HEK293 (cell line): ENCODE results near the gene ICAM4.

Experiments used
- CTCF ChIP-seq: fragments of 450-650 bp; formaldehyde crosslinking; IDR thresholded peaks from 2 replicates; pipeline ENCODE4 v1.5.1; 2016; ENCODE audit warnings: missing biosample characterization, missing genetic modification characterization
- EGR2 ChIP-seq: fragments of 450-650 bp; formaldehyde crosslinking; IDR thresholded peaks from 2 replicates; pipeline ENCODE4 v1.5.1; 2016; ENCODE audit warnings: low read depth, missing biosample characterization, missing genetic modification characterization
- GFI1B ChIP-seq: fragments of 450-650 bp; formaldehyde crosslinking; IDR thresholded peaks from 2 replicates; pipeline ENCODE4 v1.5.1; 2016; ENCODE audit warnings: missing biosample characterization, missing genetic modification characterization
- HOXD13 ChIP-seq: sonication (generic); formaldehyde crosslinking; IDR thresholded peaks from 2 replicates; pipeline ENCODE4 v1.8.0; 2022; ENCODE audit warnings: missing genetic modification reagents, borderline replicate concordance
- KLF8 ChIP-seq: fragments of 450-650 bp; formaldehyde crosslinking; IDR thresholded peaks from 2 replicates; pipeline ENCODE4 v1.5.1; 2016; ENCODE audit warnings: missing biosample characterization, missing genetic modification characterization
- OVOL3 ChIP-seq: fragments of 450-650 bp; formaldehyde crosslinking; IDR thresholded peaks from 2 replicates; pipeline ENCODE4 v1.5.1; 2016; ENCODE audit warnings: missing biosample characterization, missing genetic modification characterization
- PRDM1 ChIP-seq: fragments of 450-650 bp; formaldehyde crosslinking; IDR thresholded peaks from 2 replicates; pipeline ENCODE4; 2016; ENCODE audit warnings: missing biosample characterization, missing genetic modification characterization
- TRIM28 ChIP-seq: IDR thresholded peaks from 2 replicates; pipeline ENCODE4 v1.6.1; 2011; ENCODE audit warnings: low read length, control low read depth, borderline replicate concordance
- ZBTB1 ChIP-seq: fragments of 450-650 bp; formaldehyde crosslinking; IDR thresholded peaks from 2 replicates; pipeline ENCODE4 v1.5.1; 2016; ENCODE audit warnings: missing biosample characterization, missing genetic modification characterization
- ZBTB21 ChIP-seq: fragments of 450-650 bp; formaldehyde crosslinking; IDR thresholded peaks from 2 replicates; pipeline ENCODE4 v1.5.1; 2017; ENCODE audit warnings: missing biosample characterization, missing genetic modification characterization
- ZBTB6 ChIP-seq: fragments of 450-650 bp; formaldehyde crosslinking; IDR thresholded peaks from 2 replicates; pipeline ENCODE4 v1.5.1; 2017; ENCODE audit warnings: missing biosample characterization, missing genetic modification characterization
- ZNF132 ChIP-seq: fragments of 450-650 bp; formaldehyde crosslinking; IDR thresholded peaks from 2 replicates; pipeline ENCODE4 v1.5.1; 2017; ENCODE audit warnings: missing biosample characterization, missing genetic modification characterization, borderline replicate concordance
- ZNF169 ChIP-seq: fragments of 450-650 bp; formaldehyde crosslinking; IDR thresholded peaks from 2 replicates; pipeline ENCODE4 v1.5.1; 2016; ENCODE audit warnings: missing biosample characterization, missing genetic modification characterization
- ZNF184 ChIP-seq: fragments of 450-650 bp; IDR thresholded peaks from 2 replicates; pipeline ENCODE4 v1.5.1; 2018; ENCODE audit warnings: missing biosample characterization, mild to moderate bottlenecking, missing genetic modification characterization
- ZNF214 ChIP-seq: fragments of 450-650 bp; formaldehyde crosslinking; IDR thresholded peaks from 2 replicates; pipeline ENCODE4 v1.5.1; 2017; ENCODE audit warnings: missing biosample characterization, mild to moderate bottlenecking, missing genetic modification characterization, borderline replicate concordance
- ZNF221 ChIP-seq: fragments of 450-650 bp; formaldehyde crosslinking; IDR thresholded peaks from 2 replicates; pipeline ENCODE4 v1.5.1; 2017; ENCODE audit warnings: missing biosample characterization, missing genetic modification characterization, borderline replicate concordance
- ZNF23 ChIP-seq: fragments of 450-650 bp; formaldehyde crosslinking; IDR thresholded peaks from 2 replicates; pipeline ENCODE4 v1.5.1; 2016; ENCODE audit warnings: missing biosample characterization, missing genetic modification characterization, borderline replicate concordance
- ZNF239 ChIP-seq: fragments of 450-650 bp; formaldehyde crosslinking; IDR thresholded peaks from 2 replicates; pipeline ENCODE4 v1.5.1; 2016; ENCODE audit warnings: missing biosample characterization, missing genetic modification characterization
- ZNF266 ChIP-seq: fragments of 450-650 bp; formaldehyde crosslinking; IDR thresholded peaks from 2 replicates; pipeline ENCODE4 v1.5.1; 2016; ENCODE audit warnings: missing biosample characterization, missing genetic modification characterization, low read depth
- ZNF274 ChIP-seq, 2 experiments: fragments of 200-500 bp in 1 of 2; fragments of 450-650 bp in 1 of 2; sonication (Bioruptor generic) in 1 of 2; formaldehyde crosslinking in 1 of 2; IDR thresholded peaks; 2 replicates each; pipeline versions ENCODE4 v1.5.1 to v1.6.1; 2014 to 2016; ENCODE audit warnings: borderline replicate concordance in 1 of 2, inconsistent platforms in 1 of 2, low read length in 1 of 2, missing biosample characterization in 1 of 2, missing genetic modification characterization in 1 of 2
- ZNF292 ChIP-seq: fragments of 450-650 bp; formaldehyde crosslinking; IDR thresholded peaks from 2 replicates; pipeline ENCODE4 v1.5.1; 2016; ENCODE audit warnings: low read depth, missing biosample characterization, missing genetic modification characterization, borderline replicate concordance
- ZNF324 ChIP-seq: fragments of 450-650 bp; formaldehyde crosslinking; IDR thresholded peaks from 2 replicates; pipeline ENCODE4 v1.5.1; 2016; ENCODE audit warnings: missing biosample characterization, missing genetic modification characterization
- ZNF354C ChIP-seq: fragments of 450-650 bp; formaldehyde crosslinking; IDR thresholded peaks from 2 replicates; pipeline ENCODE4 v1.5.1; 2016; ENCODE audit warnings: missing biosample characterization, missing genetic modification characterization, low read depth, borderline replicate concordance
- ZNF513 ChIP-seq: fragments of 450-650 bp; IDR thresholded peaks from 2 replicates; pipeline ENCODE4 v1.5.1; 2018; ENCODE audit warnings: missing biosample characterization, missing genetic modification characterization
- ZNF600 ChIP-seq: fragments of 450-650 bp; formaldehyde crosslinking; IDR thresholded peaks from 2 replicates; pipeline ENCODE4 v1.5.1; 2016; ENCODE audit warnings: missing biosample characterization, missing genetic modification characterization
- ZNF624 ChIP-seq: fragments of 450-650 bp; formaldehyde crosslinking; IDR thresholded peaks from 2 replicates; pipeline ENCODE4 v1.5.1; 2017; ENCODE audit warnings: missing biosample characterization, missing genetic modification characterization
- ZNF843 ChIP-seq: fragments of 450-650 bp; formaldehyde crosslinking; IDR thresholded peaks from 2 replicates; pipeline ENCODE4 v1.5.1; 2016; ENCODE audit warnings: missing biosample characterization, missing genetic modification characterization
- ZSCAN23 ChIP-seq: fragments of 450-650 bp; formaldehyde crosslinking; IDR thresholded peaks from 2 replicates; pipeline ENCODE4 v1.5.1; 2016; ENCODE audit warnings: missing biosample characterization, missing genetic modification characterization
- TF ChIP-seq, protein P1 (sequence below): fragments of 450-650 bp; formaldehyde crosslinking; IDR thresholded peaks from 2 replicates; pipeline ENCODE4 v1.5.1; 2016; ENCODE audit warnings: missing biosample characterization, missing genetic modification characterization
- TF ChIP-seq, protein P2 (sequence below): fragments of 450-650 bp; formaldehyde crosslinking; IDR thresholded peaks from 2 replicates; pipeline ENCODE4 v1.5.1; 2016; ENCODE audit warnings: missing biosample characterization, missing genetic modification characterization
- TF ChIP-seq, protein P3 (sequence below): fragments of 450-650 bp; formaldehyde crosslinking; IDR thresholded peaks from 2 replicates; pipeline ENCODE4 v1.5.1; 2017; ENCODE audit warnings: missing biosample characterization, mild to moderate bottlenecking, missing genetic modification characterization, moderate library complexity

ICAM4 gene

DNA sequence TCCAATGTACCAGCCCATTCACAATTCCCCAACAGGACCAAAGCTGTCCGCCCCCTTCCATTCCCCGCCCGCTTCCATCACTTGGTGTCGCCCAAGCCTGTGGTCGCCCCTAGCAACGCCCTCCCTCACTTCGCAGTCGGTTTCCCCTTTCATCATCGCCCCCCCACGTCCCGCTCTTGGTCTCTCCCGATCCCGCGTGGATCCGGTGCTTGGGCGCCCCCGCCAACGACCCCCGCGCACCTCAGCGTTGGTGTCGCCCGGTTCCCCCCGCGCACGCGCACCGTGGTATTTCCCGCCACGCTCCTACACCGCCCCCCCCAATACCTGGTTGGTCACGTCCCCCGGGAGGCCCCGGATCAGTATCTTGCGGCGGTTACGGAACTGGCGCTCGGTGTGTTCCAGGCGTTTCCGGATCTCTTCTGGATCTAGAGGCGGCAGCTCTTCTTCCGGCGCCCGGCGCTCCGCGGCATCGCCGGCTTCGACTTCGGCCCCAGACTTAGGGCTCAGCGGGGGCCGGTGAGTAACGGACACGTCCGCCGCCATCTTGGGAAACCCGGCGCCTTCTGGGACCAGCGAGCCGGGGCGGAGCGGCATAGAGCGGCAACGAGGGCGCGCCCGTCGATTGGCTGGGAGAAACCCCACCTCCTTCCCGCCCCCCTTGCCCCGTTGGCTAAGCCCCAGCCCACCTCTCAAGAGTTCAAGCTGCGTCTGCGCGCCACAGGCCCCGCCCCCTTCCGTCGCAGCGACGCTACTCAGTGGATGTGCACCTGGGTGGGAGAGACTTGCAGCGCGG is 46.4 kb downstream of the ICAM4 start, which contains the start of gene RAVER1 (continued):
- TF ChIP-seq, protein P1, sequence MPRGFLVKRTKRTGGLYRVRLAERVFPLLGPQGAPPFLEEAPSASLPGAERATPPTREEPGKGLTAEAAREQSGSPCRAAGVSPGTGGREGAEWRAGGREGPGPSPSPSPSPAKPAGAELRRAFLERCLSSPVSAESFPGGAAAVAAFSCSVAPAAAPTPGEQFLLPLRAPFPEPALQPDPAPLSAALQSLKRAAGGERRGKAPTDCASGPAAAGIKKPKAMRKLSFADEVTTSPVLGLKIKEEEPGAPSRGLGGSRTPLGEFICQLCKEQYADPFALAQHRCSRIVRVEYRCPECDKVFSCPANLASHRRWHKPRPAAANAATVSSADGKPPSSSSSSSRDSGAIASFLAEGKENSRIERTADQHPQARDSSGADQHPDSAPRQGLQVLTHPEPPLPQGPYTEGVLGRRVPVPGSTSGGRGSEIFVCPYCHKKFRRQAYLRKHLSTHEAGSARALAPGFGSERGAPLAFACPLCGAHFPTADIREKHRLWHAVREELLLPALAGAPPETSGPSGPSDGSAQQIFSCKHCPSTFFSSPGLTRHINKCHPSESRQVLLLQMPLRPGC (tag by site-specific recombination): peak; percentile 89
- TF ChIP-seq ZNF132 (tag by site-specific recombination): no peak
- no peak for TF ChIP-seq ZNF274 (IDR thresholded peaks at IDR 0.05; ENCODE audit: low read length)
- no peak for TF ChIP-seq ZNF274 (tag by site-specific recombination; IDR thresholded peaks at IDR 0.05; ENCODE audit: borderline replicate concordance)
- no peak for TF ChIP-seq ZNF513 (tag by site-specific recombination)
- peak; percentile 92 for TF ChIP-seq ZNF600 (tag by site-specific recombination)
- TF ChIP-seq ZBTB1 (tag by site-specific recombination): peak; percentile 32; the same call in 1 of the 2 replicates
- peak; percentile 36; the same call in 1 of the 2 replicates for TF ChIP-seq PRDM1 (tag by site-specific recombination)
- no peak for TF ChIP-seq ZBTB21
- TF ChIP-seq ZSCAN23 (tag by site-specific recombination): 0 out of 2 replicates have a peak, but pooled peaks have one; percentile 52
- no peak for TF ChIP-seq TRIM28
- peak; percentile 92 for TF ChIP-seq CTCF (tag by site-specific recombination)
- TF ChIP-seq, protein P2, sequence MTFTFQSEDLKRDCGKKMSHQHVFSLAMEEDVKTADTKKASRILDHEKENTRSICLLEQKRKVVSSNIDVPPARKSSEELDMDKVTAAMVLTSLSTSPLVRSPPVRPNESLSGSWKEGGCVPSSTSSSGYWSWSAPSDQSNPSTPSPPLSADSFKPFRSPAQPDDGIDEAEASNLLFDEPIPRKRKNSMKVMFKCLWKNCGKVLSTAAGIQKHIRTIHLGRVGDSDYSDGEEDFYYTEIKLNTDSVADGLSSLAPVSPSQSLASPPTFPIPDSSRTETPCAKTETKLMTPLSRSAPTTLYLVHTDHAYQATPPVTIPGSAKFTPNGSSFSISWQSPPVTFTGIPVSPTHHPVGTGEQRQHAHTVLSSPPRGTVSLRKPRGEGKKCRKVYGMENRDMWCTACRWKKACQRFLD (tag by site-specific recombination): 0 out of 2 replicates have a peak, but pooled peaks have one; percentile 61
- TF ChIP-seq ZNF266 (tag by site-specific recombination): no peak; the same call in 1 of the 2 replicates
- TF ChIP-seq ZBTB6 (tag by site-specific recombination): no peak
- TF ChIP-seq ZNF354C: no peak
- TF ChIP-seq KLF8 (tag by site-specific recombination): peak; percentile 91
- TF ChIP-seq ZNF239: peak; percentile 62; the same call in 1 of the 2 replicates
- TF ChIP-seq ZNF292 (tag by site-specific recombination): no peak
- TF ChIP-seq ZNF169 (tag by site-specific recombination): no peak
- no peak for TF ChIP-seq ZNF624 (tag by site-specific recombination)
- TF ChIP-seq, protein P3, sequence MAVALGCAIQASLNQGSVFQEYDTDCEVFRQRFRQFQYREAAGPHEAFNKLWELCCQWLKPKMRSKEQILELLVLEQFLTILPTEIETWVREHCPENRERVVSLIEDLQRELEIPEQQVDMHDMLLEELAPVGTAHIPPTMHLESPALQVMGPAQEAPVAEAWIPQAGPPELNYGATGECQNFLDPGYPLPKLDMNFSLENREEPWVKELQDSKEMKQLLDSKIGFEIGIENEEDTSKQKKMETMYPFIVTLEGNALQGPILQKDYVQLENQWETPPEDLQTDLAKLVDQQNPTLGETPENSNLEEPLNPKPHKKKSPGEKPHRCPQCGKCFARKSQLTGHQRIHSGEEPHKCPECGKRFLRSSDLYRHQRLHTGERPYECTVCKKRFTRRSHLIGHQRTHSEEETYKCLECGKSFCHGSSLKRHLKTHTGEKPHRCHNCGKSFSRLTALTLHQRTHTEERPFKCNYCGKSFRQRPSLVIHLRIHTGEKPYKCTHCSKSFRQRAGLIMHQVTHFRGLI (tag by site-specific recombination): peak; percentile 79
- peak; percentile 58; the same call in 1 of the 2 replicates for TF ChIP-seq ZNF184 (tag by site-specific recombination)
- peak; percentile 77; the same call in 1 of the 2 replicates for TF ChIP-seq ZNF843
- TF ChIP-seq ZNF214 (tag by site-specific recombination): no peak
- TF ChIP-seq ZNF221: no peak
- peak; percentile 95 for TF ChIP-seq ZNF324 (tag by site-specific recombination)
- peak; percentile 95 for TF ChIP-seq EGR2 (tag by site-specific recombination)
- no peak; the same call in 1 of the 2 replicates for TF ChIP-seq GFI1B (tag by site-specific recombination)
- no peak for TF ChIP-seq HOXD13
- TF ChIP-seq ZNF23: no peak
- TF ChIP-seq OVOL3 (tag by site-specific recombination): peak; percentile 94
